Endothelial cell of umbilical vein (primary cell): Measurements from ENCODE around the gene LYPLAL1. TPM values are rescaled to one million over a fixed set of nuclear protein-coding genes. Genes with fewer than 3 reads are reported as not detected.

ENCODE experiments used
- BruUV-seq: library from RNA; stranded (reverse); fragments of 400-500 nt; replicated peaks from 2 replicates; lab custom pipeline; 2021; lab: Mats Ljungman, UMichigan
- CTCF ChIA-PET: fragments of 300-600, 350-600 bp; sonication (Branson Sonifier 250); formaldehyde crosslinking; loops from one replicate; lab custom pipeline; 2021; ENCODE audit warnings: antibody characterized with exemption, inconsistent platforms; lab: Charles Lee
- POLR2A ChIA-PET: fragments of 300-600, 350-600 bp; sonication (Branson Sonifier 250); formaldehyde crosslinking; loops from one replicate; lab custom pipeline; 2021; ENCODE audit warnings: antibody characterized with exemption, inconsistent platforms; lab: Charles Lee
- DNase-seq: peaks from one replicate; pipeline ENCODE4 v3.0.0-alpha.2; 2011; ENCODE audit warnings: low read depth, low spot score
- FAIRE-seq: peaks from 2 replicates; lab custom pipeline; 2011; peaks lifted over from hg19 to GRCh38; lab: Jason Lieb, UNC
- H2AFZ ChIP-seq: 2 replicates; pipeline ENCODE4 v1.6.0; 2012; ENCODE audit warnings: low read depth, low read length, control low read depth, inconsistent platforms
- H3K27ac ChIP-seq: 2 replicates; pipeline ENCODE4 v1.5.1; 2011; ENCODE audit warnings: low read depth, mild to moderate bottlenecking, control low read depth, low read length, moderate library complexity; ENCODE audit not compliant: insufficient read depth
- H3K27me3 ChIP-seq, 2 experiments: 2 replicates each; pipeline versions ENCODE4 v1.6.0 to v1.6.1; 2011; ENCODE audit warnings: low read length in 2 of 2, mixed read lengths in 1 of 2; ENCODE audit not compliant: control insufficient read depth in 2 of 2, insufficient read depth in 2 of 2
- H3K36me3 ChIP-seq, 2 experiments: 2 replicates in 1 of 2; 3 replicates in 1 of 2; pipeline ENCODE4 v1.5.1; 2011; ENCODE audit warnings: low read length in 2 of 2, mild to moderate bottlenecking in 1 of 2, moderate library complexity in 1 of 2; ENCODE audit not compliant: control insufficient read depth in 2 of 2, insufficient read depth in 2 of 2; ENCODE audit errors: extremely low read depth in 1 of 2
- H3K4me1 ChIP-seq: 3 replicates; pipeline ENCODE4 v1.5.1; 2011; ENCODE audit warnings: mild to moderate bottlenecking, low read length; ENCODE audit not compliant: control insufficient read depth, insufficient read depth; ENCODE audit errors: extremely low read depth
- H3K4me2 ChIP-seq: 2 replicates; pipeline ENCODE4 v1.6.1; 2011; ENCODE audit warnings: low read length, control low read depth, mixed read lengths; ENCODE audit not compliant: insufficient read depth
- H3K4me3 ChIP-seq, 3 experiments: fragments of 200-600 bp in 1 of 3; sonication (generic), shearing (Covaris generic) in 1 of 3; replicated peaks in 1 of 3; 2 replicates each; pipeline ENCODE4 v1.5.1; 2011 to 2016; ENCODE audit warnings: control low read depth in 3 of 3, low read length in 3 of 3, mild to moderate bottlenecking in 2 of 3, inconsistent platforms in 1 of 3, low read depth in 1 of 3, moderate library complexity in 1 of 3; ENCODE audit not compliant: insufficient read depth in 1 of 3
- H3K79me2 ChIP-seq: 2 replicates; pipeline ENCODE4 v1.6.0; 2012; ENCODE audit warnings: low read length, inconsistent platforms; ENCODE audit not compliant: control insufficient read depth, insufficient read depth
- H3K9ac ChIP-seq: replicated peaks from 2 replicates; pipeline ENCODE3; 2011; ENCODE audit warnings: low read length, control low read depth; ENCODE audit not compliant: insufficient read depth; ENCODE audit errors: extremely low read depth
- H3K9me1 ChIP-seq: replicated peaks from 3 replicates; pipeline ENCODE4 v1.6.0; 2011; ENCODE audit warnings: mild to moderate bottlenecking, low read length; ENCODE audit not compliant: control insufficient read depth, insufficient read depth; ENCODE audit errors: extremely low read depth
- H3K9me3 ChIP-seq: replicated peaks from 2 replicates; pipeline ENCODE4 v1.5.1; 2012; ENCODE audit warnings: low read length, inconsistent platforms; ENCODE audit not compliant: control insufficient read depth, insufficient read depth
- H4K20me1 ChIP-seq: replicated peaks from 2 replicates; pipeline ENCODE3; 2011; ENCODE audit warnings: mild to moderate bottlenecking, low read length; ENCODE audit not compliant: control insufficient read depth, insufficient read depth; ENCODE audit errors: extremely low read depth
- CTCF ChIP-seq, 2 donors: IDR thresholded peaks; 1 replicate in 1 of 2; 2 replicates in 1 of 2; pipeline ENCODE4 v1.5.1; 2011; ENCODE audit warnings: low read length in 2 of 2, mild to moderate bottlenecking in 2 of 2, moderate library complexity in 2 of 2, control low read depth in 1 of 2, inconsistent platforms in 1 of 2, low read depth in 1 of 2; ENCODE audit not compliant: insufficient read depth in 1 of 2; ENCODE audit errors: extremely low read depth in 1 of 2
- FOS ChIP-seq: IDR thresholded peaks from 2 replicates; pipeline ENCODE4 v1.6.1; 2011; ENCODE audit warnings: mild to moderate bottlenecking, low read length, moderate library complexity, borderline replicate concordance; ENCODE audit not compliant: insufficient read depth
- POLR2A ChIP-seq: IDR thresholded peaks from 2 replicates; pipeline ENCODE4 v1.6.1; 2012; ENCODE audit warnings: low read depth, mild to moderate bottlenecking, control low read depth, low read length
- dilution Hi-C: fragments of 300-500 bp; cut with MboI; formaldehyde crosslinking; loops from one replicate; pipeline ENCODE4 v1.15.0; 2019; ENCODE audit warnings: low sequenced_read_pairs; ENCODE audit not compliant: extremely low pct_ligation_motif_present
- intact Hi-C: fragments of 100-400 bp; cut with micrococcal nuclease; formaldehyde crosslinking; loops from one replicate; pipeline ENCODE4 v1.10.0; 2022
- polyA plus RNA-seq, 4 experiments: library from polyadenylated mRNA; depleted of rRNA in 3 of 4; stranded (reverse) in 3 of 4; unstranded in 1 of 4; fragments of >200 nt; gene quantifications; 2 replicates each; pipeline versions ENCODE4 v1.2.1 to v1.2.3, GENCODE V29; 2011 to 2012; ENCODE audit warnings: missing spikeins in 1 of 4
- total RNA-seq: library from RNA; stranded (reverse); gene quantifications from 2 replicates; pipeline ENCODE4 v1.2.3, GENCODE V29; 2021

Gene LYPLAL1
- total and polyA plus RNA-seq, 2 donors (not counting 3 experiments of a cell fraction or from before 2014, with no cell fraction given) = 7.4 to 25.4 TPM

- Histone ChIP-seq H2AFZ (no peak overlapping the region), H3K36me3 (no peaks in the 10 kb centered on the region), H3K4me2 (no peak overlapping the region), H3K9me3 (no peaks in the 10 kb centered on the region), H3K4me3 (no peak overlapping the region), H3K79me2 (no peaks in the 10 kb centered on the region), H3K4me1 (peaks cover 11% of the 10 kb centered on the region), H3K9ac (no peak overlapping the region), H3K27ac (no peak overlapping the region), H3K27me3 (no peaks in the 10 kb centered on the region), H3K9me1 (no peaks in the 10 kb centered on the region), H4K20me1 (no peaks in the 10 kb centered on the region)
- no peak for TF ChIP-seq POLR2A
- no peak for FAIRE-seq
- dilution Hi-C loops = no loop called here
- ChIA-PET POLR2A (no interaction called here), CTCF (interaction anchor here (1.3 kb wide), 1 partner anchor 19 kb away, joined by 3 read pairs; no protein-coding TSS in a partner anchor)
- intact Hi-C loops = no loop called here
- no TSS peak for BruUV-seq
- no peak for DNase-seq
These were observed 28.9 kb upstream of the LYPLAL1 start for GRCh38 chr1:219144658-219145315.

- no peak overlapping the region for H3K4me2 ChIP-seq
- TF ChIP-seq CTCF (IDR thresholded peaks at IDR 0.05; ENCODE audit: extremely low read depth in 1 of 2, insufficient read depth in 1 of 2, low read depth in 1 of 2, low read length in 2 of 2) (no peak), FOS (no peak)
- POLR2A ChIA-PET = no interaction called here
- DNase-seq (no peak), FAIRE-seq (no peak)
- no peaks in the 10 kb centered on the region for H4K20me1 ChIP-seq
- H3K79me2 ChIP-seq = no peaks in the 10 kb centered on the region
- no peak overlapping the region for H3K27ac ChIP-seq
- no peak overlapping the region for H3K9ac ChIP-seq
- dilution Hi-C loops (no loop called here), intact Hi-C loops (no loop called here)
- H3K9me3 ChIP-seq = no peaks in the 10 kb centered on the region
- H3K27me3 ChIP-seq = no peaks in the 10 kb centered on the region
- no peak overlapping the region for H3K4me3 ChIP-seq
- no peaks in the 10 kb centered on the region for H3K9me1 ChIP-seq
- no peaks in the 10 kb centered on the region for H3K36me3 ChIP-seq
- H2AFZ ChIP-seq = no peak overlapping the region
- H3K4me1 ChIP-seq = peaks cover 11% of the 10 kb centered on the region
- CTCF ChIA-PET = no interaction called here
- no TSS peak for BruUV-seq
These were observed 26.1 kb upstream of the LYPLAL1 start for GRCh38 chr1:219147571-219148019.
